HuH-7.5 (cell line): ENCODE data around the gene PLEKHG5.
"Not testable (repeated sequence)": the region's sequence is repeated elsewhere in the genome, so short reads cannot be mapped to it uniquely, and the experiment has no call there.

Source experiments
- DNase-seq: peaks from one replicate; pipeline ENCODE4 v3.0.0; 2011; ENCODE audit warnings: low spot score

PLEKHG5 gene

DNA sequence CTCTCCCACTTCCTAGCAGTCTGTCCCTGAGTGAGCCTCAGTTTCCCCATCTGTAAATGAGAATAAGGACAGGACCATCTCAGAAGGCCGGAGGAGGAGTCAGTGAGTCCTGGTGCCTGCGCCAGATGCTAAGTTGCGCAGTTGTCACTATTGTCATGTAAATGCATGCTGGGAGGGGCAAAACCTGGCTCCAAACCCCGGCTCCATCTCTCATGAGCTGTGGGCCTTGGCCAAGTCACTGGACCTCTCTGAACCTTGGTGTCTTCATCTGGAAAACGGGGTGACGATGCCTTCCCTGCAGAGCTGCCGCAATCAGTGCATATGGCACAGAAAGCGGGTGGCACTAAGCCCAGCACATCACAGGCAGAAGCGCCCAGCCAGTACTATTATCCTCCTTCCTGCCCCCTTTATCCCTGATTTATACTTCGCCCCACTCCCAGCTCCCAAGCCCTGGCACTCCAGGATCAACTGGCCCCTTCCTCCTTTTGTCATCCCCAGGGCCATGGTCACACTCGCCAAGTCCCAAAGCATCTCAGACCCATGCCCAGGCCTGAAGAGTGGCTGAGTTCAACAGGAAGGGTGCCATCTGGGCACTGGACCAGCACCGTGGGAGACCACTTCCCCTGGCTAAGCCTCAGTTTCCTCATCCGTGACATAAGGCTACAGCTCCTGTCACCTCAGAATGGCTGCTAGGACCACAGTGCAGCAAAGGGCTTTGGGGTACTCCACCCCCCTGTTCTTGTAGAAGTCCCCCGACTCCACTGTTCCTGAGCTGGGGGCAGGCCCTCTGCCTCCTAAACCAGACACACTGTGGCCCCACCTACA lies 4.3 kb upstream of the PLEKHG5 start:
- DNase-seq, result no peak

DNA sequence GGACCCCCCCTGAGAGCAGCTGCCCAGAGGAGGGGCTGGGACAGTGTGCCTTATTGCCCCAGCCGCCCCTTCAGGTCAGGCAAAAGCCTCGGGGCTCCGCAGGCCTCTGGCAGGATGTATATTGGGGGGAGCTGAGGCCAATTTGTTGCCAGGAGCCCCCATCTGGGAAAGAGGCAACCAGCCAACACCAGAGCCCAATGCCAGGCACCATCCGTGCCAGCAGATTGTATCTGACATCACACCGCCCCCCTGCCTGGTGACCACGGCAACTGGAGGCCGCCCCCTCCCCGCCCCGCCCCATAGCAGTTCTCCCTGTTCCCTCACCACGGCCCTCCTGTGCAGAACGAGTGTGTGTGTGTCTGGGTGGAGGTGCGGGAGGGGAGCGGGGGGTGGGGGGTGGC lies 3.6 kb upstream of the PLEKHG5 start:
- DNase-seq, result no peak

DNA sequence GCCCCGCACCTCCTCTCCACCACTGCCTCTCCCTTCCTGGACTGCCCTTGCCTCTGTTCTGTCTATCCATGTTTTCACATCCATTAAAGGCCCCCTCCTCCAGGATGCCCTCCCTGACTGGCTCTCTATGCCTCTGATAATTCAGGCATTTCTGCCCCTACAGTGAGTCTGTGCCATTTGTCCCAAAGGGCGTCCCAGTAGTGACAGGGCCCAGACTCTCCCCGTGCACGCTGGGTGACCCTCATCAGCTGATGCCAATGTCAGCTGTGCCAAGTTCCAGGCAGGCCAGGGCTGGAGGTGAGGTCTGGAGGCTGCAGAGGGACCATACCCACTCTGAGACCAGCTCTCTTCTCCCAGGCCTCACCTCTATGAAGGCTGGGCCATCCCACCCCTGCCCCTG lies 3.2 kb upstream of the PLEKHG5 start:
- DNase-seq, result no peak

- DNase-seq, result not testable (repeated sequence)
These were observed 2.4 kb upstream of the PLEKHG5 start for GRCh38 chr1:6493834-6494223.

DNA sequence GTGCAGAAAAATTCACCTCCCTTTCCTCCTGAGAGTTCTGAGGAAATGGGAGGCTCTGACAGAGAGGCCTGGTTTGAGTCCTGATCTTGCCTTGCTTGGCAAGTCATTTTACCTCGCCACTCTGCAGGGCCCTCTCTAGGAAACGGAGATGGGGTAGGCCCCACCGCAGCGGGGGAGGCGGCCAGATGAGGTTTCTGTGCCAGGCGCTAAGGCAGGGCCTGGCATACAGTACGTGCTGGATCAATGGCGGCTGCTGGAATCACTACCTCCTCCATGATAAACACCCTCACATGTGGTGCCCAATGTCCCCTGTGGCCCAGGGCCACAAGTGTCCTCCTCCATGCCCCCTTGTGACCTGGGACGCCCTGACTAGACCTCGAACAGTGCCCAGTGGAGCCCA lies 499 bp upstream of the PLEKHG5 start:
- no peak for DNase-seq

DNA sequence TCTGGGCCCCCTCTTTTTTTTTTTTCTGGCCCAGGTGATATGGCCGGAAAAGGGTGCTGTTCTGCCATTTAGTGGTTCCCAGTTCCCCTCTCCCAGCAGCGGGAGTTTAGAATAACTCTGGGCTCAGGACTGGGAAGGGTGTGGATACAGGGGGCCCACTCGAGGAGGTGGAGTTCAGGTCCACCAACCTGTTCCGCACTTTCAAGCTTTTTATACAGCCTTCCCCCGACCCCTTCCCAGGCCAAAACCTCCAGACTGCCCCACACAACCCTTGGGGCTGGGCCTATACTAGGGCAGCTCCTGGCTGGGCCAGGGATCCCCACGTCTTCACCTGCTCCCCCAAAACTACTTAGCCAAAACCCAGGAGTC lies 402 bp downstream of the PLEKHG5 start:
- DNase-seq, result no peak

GRCh38 chr1:6490181-6491080 lies 1.0 kb downstream of the PLEKHG5 start:
- DNase-seq, result peak; percentile 89

DNA sequence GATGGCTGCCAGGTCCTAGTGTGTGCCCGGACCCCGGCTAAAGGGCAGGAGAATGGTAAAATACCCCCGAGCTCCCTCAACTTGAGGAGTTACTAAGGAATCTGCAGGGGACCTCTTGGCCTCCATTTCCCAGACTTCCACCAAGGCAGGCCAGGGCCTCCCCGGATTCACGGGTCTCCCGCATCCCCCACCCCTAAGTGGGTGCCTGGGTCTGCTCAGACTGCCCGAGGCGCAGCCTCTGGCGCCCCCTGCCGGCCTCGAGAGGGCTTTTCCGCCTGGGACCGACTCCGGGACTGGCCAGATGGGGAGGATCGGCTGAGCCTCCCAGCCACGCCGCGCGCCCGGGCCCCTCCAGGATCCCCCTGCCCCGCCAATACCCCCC lies 1.7 kb downstream of the PLEKHG5 start:
- peak; percentile 96 for DNase-seq

- no peak for DNase-seq
These were observed 2.1 kb downstream of the PLEKHG5 start for GRCh38 chr1:6489383-6489765.

DNA sequence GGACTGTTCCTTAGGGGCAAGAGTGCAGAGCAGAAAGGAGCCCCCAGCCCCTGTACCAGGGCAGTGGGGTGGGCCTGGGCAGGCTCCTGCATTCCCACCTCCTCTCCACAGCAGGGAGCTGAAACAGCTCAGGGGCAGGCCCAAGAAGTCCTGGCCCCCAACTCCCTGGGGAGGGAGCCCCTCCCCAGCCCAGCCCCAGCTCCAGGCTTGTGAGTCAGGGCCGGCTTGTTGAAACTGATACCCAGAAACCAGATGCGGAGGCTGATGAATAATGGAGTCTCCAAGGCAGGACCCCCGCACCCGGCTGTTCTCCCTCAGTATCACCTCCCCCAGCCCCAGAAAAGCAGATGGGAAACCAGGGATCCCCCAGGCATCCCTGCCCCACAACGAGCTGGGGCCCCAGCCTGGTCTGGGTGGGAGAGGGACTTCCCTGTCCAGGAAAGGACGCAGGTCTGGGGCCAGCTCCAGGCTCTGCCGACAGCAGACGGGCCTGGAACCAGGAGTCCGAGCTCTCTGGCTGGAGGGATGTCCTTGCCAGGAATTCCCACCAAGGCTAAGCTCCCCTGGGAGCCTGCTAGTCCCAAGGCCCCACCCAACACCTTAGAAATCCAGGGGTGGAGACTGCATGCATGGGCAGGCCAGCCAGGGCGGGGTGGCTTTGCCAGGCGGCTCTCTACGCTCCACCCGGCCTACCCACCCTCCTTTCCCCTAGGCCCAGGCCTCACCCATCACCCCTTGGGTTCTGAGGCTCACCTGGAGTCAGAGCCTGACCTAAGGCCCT lies 2.7 kb downstream of the PLEKHG5 start:
- DNase-seq, result no peak

GRCh38 chr1:6487804-6488484 lies 3.5 kb downstream of the PLEKHG5 start:
- no peak for DNase-seq

GRCh38 chr1:6486433-6487011 lies 4.9 kb downstream of the PLEKHG5 start:
- peak; percentile 96 for DNase-seq

GRCh38 chr1:6485168-6486101 lies 6.0 kb downstream of the PLEKHG5 start:
- no peak for DNase-seq

DNA sequence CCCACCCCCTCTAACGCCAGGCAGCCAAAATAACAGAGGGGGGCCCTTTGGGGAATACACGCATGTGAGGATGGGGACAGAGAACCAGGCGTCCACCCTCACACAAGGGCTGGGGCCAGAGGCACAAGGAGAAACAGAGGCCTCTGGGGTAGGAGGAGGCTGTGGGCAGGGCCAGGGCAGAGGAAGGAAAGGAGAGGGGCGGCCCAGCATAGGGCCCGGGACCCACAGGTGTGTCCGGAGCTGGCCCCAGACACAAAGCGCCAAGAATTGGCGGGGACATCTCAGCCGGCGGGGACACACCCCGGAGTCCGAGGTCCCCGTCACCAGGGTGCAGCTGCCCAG lies 6.7 kb downstream of the PLEKHG5 start:
- DNase-seq, result no peak

DNA sequence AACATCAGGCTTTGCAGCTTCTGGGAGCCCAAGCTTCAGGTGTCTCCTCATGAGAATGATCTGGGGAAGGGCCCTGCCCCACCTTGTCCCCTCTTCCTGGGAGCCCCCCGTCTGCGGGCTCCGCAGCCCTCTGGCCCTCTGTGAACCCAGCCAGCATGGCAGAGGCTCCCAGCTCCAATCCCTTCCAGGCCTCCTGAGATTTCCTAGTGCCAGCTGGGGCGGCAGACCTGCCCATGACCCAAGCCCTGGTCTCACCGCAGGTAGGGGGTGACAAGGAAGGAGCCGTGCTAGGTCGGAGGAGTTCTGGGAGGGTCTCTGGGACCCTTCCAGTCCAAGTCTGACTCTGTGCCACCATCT lies 7.7 kb downstream of the PLEKHG5 start:
- DNase-seq, result no peak

GRCh38 chr1:6483017-6483760 lies 8.3 kb downstream of the PLEKHG5 start:
- no peak for DNase-seq

DNA sequence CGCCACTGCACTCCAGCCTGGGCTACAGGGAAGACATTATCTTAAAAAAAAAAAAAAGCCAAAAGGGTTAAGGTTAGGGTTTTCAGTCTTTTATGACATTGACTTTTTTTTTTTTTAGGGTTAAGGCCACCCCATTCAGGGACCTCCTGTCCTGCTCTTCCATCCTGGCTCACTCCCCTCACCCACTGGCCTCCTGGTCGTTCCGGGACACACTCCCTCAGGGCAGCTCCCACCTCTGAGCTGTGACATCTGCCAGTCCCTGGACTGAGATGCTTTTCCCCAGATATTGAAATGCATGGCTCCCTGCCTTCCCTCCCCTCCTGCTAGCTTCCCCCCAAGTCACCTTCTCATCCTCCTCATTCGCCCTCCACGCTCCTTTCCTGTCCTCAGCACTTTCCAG lies 9.6 kb downstream of the PLEKHG5 start:
- no peak for DNase-seq

DNA sequence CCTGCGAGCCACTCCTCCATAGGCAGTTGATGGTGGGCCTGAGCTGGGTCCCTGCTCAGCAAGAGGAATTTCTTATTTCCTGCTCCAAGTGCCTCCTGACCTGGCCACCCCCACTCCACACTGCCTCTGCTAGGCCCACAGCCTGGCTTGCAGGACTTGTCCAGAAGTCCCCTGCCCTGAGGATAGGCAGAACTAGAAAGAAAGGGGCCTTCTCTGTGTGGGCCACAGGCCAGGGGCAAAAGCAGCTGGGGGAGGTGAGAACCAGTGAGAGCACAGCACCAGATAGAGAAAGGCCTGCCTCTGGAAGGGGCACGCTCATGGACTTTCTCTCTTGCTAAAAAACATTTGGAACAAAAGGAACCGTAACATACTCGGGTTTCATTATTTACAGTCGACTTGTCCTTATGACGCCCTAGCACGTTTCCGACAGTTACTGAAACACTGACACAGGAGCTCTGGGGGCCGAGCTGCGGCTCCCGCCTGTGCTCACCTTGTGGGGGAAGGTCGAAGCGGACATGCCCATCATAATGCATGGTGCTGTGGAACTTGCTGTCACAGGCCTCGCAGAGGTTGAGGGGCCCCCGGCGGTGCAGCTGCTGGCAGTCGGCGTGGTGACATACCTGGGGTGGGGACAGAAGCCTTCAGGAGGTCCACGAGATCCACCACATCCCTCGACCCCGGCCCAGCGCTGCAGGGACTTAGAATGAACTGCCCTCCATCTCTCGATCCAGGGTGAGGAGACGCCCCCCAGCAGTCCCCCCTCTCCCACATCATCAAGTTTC lies 14.2 kb downstream of the PLEKHG5 start:
- no peak for DNase-seq

DNA sequence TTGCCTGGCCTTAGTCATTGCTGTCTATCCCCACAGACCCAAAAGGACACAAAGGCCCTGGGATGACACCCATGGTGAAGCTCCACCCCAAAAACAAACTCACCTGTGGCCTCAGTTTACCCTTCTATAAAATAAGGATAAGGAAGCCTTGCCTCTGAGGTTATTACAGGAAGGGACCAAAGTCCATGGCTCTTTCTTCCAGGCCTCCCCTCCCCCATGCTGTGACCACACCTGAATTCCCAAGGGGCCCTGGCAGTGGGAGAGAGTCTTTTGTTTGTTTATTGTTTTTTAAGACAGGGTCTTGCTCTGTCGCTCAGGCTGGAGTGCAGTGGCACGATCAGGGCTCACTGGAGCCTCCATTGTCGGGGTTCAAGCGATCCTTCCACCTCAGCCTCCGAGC lies 15.0 kb downstream of the PLEKHG5 start:
- no peak for DNase-seq
